ENCODE results near the gene CELF4.

Gene CELF4

DNA sequence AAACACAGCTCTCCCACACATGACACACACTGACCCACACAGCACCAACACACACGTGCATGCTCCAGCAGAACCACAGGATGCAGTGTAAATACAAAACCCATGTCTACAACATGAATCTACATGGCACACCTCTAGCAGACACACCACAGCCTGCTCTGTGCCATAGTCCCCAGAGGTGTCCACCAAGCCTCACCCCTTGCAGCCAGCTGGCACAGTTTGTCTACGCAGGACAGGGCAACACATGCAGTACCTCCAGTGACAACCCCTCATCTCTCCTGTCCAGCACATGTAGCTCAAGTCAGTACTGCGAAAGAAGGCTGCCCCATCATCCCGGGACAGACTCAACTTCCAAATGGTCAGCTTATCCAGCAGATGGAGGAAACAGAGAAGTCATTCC lies 18.9 kb downstream of the CELF4 start:
- DNase-seq, result no peak

DNA sequence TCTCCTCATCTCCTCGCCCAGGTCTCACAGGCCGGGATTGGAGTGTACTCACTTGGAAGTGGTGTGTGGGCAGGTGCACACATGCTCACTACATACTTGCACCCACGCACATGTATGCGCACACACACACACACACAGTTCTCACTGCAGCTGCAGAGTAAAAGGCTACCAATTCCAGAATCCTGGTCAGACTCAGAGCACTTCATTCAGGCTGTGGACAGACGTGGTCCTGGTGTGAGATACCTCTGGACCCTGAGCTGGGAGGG lies 19.4 kb downstream of the CELF4 start:
- no peak for DNase-seq

DNA sequence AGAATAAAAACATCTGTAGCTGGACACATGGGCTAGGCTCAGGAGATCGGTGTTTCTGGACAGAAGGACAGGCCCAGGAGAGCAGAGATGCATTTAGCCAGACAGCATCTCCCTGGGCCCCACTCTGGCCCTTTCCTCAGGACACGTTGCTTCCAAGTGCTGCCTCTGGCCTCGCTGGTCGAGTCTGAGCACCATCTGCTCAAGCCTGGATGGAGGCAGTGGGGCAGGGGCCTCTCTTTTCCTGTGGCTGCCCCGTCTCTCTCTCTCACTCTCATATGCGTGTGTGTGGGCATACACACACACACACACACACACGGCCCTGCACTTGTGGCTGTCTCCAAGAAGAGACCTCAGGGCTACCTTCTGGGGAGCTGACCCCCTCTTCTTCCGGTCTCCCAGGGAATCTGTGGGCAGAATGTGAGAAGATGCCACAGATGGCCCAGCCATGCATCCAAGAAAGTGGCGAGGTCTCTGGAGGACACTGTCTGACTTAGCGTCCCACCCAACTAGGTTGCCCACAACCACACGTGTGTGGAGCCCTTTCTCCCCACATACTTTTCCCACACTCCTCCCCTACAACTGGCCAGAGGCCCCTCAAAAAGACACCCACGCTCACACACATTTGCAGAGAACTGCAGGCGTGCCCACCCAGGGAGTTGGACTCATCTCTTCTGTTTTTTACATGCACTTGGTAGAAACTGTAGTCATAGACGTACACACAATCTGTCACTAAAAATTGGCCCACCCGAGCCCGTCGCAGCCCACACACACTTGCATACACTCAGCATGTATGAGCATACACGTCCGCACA lies 19.9 kb downstream of the CELF4 start:
- no peak for DNase-seq

DNA sequence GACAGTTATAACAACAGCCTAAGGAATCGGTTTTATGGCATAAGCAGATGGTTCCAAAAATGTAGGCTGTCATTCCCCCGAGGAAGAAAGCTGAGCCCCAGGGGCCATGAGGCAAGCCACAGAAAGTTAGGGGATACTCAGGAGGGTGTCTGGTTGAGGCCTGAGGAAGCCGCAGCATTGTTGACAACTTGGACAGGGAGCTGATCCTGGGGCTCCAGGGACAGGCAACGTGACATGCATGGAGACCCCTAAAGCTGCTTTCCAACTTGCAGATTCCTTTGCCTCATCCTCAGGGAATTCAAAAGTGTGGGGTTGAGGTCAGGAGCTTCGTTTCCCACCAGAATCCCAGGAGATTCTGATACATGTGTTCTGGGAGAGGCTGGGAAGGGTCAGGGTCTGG lies 20.9 kb downstream of the CELF4 start:
- no peak for DNase-seq

GRCh38 chr18:37544217-37544616 lies 21.4 kb downstream of the CELF4 start:
- no peak for DNase-seq

GRCh38 chr18:37543321-37543720 lies 22.3 kb downstream of the CELF4 start:
- DNase-seq, result no peak

DNA sequence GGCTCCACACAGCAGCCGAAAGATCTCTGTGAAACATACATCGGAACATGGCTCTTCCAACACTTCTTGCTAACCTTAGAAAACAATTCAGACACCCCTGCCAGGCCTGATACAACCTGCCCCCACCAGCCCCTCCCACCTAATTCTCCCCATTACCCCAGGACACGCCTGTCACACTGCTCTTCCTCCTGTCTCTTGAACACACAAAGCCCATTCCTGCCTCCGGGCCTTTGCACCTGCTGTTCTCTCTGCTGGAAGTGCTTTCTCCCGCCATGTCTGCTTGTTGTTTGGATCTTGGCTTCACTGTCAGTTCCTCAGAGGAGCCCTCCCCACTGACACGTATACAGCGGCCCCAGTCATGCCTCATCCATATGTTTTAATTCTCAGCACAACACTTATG lies 24.1 kb downstream of the CELF4 start:
- no peak for DNase-seq

DNA sequence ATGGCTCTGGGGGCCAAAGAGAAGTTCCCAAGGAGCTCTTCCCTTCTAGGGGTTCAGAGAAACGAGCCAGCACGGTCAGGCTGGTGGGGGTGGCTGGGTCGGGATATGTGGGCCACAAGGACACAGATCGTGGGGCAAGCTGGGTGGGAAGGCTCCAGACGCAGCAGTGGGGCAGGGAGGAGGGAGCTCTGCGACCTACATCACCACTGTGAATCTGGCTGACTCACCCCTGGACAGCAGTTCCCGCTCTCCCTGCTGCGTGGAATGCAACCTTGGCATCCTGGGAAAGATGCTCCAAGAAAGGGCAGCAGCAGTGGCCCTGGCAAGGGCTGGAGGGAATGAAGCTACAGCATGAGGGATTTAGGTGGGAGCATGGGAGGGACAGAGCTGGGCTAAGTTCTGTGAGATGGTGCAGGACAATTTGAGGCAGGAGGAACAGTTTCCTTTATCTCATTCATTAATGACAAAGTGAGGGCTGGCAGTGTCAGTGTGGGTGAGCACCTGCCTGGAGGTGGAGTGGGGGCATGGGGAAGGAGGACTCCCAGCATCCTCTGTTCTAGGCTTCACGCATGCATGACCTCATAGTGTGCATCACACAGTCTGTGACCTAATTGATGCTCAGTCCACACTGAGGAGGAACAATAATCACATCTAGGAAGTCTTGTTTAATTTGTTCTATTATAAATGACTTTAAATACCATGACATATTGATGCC lies 25.0 kb downstream of the CELF4 start:
- no peak for DNase-seq

DNA sequence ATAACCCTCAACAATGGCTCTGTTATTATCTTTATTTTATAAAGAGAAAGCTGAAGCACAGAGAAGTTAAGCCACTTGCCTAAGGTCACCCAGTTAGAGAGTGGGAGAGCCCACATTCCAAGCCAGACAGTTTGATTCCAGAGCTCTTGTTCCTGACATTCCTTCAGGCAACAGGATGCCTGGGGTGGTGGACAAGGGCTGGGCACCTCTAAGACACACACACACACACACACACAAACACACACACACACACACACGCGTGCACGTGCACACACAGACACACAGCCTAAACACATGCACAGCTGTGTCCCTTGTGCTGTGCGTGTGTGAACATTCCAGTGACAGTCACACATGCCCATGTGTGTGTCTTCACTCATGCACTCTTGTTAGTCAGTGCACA lies 26.4 kb downstream of the CELF4 start:
- DNase-seq, result no peak

DNA sequence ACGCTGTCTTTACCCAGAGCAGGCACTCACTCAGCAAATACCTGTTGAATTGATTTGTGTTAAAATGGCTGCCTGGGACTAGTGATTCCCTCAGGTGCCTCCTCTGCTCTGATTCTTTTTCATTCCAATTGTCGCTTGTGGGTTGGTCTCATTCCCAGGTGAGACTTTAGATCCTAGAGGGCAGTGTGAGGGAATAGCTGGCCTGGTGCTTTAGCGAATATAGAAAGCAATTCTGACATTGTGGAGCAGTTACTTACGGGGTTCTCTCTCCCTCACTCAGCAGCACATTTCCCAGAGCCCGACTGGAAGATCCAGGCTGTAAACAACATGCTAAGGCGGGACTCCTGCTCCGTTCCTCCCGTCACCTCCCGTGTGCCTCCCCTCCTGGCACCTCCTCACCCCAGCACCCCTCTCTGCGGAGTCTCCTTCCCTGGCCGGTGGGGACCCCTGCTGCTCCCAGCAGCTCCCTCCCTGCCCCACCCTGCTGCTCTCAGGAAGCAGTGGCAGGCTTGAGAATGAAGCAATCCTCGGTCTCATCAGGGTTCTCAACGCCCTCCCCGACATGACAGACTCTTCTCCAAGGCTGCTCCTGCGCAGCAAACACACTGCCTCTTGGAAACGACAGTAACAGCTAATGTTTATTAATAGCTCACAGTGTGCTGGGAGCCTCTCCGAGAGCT lies 26.9 kb downstream of the CELF4 start:
- DNase-seq, result no peak

- peak in 1 of 2 experiments; percentile 23 for DNase-seq
Measured at GRCh38 chr18:37537868-37538525, 27.6 kb downstream of the CELF4 start.

- DNase-seq, result no peak
Measured at GRCh38 chr18:37536656-37537055, 28.9 kb downstream of the CELF4 start.

DNA sequence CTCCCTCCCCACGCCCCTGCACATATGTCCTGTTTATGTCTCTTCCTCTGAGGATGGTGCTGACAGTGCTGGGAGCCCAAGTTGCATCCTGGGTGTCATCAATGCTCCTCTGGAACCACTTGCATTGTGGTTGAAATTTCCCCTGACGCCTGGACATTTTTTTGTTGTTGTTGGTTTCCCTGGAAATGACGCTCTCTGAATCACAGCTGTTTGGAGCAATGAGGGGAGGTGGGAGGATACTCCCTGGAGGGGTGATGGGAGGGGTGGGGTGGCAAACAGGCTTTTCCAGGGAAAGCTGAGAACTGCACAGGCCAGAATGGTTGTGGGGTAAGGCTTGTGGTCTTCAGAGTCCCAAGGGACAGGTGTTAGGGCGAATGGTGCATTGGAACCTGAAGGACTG lies 29.6 kb downstream of the CELF4 start:
- no peak for DNase-seq

DNA sequence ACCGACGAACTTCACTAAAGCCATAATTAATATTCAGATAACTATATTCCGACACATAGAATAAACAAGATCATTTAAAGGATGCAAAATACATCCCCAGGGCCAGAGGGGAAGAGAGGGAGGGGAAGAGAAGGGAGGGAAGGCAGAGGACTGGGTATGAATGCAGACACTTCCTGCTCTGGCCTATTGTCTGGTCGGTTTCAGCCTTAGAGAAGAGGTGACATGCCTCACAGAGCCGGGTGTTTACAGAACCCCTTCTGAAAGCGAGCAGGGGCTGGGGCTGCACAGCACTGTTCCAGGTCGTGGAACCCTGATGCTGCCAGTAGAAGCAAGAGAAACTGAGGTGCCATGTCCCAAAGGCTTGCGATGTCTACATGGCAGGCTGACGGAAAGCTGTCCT lies 31.0 kb downstream of the CELF4 start:
- no peak for DNase-seq

DNA sequence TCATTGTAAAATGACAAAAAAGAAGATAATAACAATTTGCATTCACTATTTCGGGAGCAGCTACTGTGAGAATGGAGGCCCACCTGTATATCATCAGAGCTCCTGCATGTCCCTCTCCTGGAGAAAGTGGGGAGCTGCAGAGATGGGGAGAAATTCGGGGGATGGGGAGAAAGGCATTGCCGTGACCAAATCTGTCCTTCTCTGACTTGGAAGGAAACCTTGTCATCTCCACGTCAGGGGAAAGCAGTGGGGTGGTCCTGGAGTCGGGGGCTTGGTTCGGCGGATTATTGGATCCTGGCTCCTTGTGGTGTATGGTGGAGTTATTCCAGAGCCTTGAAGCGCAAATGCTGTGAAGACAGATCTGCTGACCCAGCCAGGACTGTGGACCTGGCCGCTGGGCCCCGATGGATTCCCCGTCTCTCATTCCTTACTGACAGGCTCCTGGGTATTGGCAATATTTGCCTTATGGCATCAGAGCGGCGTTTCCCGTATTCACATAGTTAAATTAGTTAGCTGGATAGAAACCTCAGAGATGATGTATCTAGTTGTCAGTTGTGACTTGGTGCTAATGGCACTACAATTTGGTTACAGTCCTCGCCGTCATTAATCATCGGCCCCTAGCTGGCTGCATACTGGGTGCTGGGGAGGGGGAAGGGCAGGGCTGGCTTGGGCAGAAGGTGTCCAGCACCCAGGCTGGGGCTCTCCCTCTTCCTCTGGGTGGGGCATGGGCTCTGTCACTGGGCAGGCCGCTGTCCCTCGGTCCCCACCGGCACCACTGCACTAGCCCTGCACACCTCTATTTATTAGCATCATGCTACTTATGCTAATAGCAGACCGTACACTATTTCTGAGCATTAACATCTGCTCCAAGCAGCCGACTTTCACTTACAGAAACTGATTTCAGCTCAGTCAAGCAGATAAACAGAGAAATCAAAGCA lies 31.7 kb downstream of the CELF4 start:
- no peak for DNase-seq

- DNase-seq, result no peak
Measured at GRCh38 chr18:37532917-37533316, 32.7 kb downstream of the CELF4 start.

DNA sequence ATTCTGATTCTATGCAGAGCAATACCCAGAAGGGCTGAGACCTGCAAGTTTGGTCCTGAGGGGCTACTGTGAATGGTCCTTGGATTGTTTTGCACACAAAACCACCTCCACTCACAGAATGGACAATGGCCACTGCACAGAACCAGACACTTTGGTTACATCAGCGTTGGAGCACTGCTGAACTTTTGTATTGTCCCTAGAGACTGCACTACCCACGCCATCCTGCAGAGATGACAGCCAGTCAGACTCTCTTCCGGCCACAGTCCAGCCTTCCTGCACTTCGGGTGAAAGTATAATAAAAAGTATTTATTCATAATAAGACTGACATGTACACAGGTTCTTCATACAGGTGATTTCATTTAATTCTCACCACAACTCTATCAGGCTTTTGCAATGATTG lies 35.7 kb downstream of the CELF4 start:
- DNase-seq, result no peak

DNA sequence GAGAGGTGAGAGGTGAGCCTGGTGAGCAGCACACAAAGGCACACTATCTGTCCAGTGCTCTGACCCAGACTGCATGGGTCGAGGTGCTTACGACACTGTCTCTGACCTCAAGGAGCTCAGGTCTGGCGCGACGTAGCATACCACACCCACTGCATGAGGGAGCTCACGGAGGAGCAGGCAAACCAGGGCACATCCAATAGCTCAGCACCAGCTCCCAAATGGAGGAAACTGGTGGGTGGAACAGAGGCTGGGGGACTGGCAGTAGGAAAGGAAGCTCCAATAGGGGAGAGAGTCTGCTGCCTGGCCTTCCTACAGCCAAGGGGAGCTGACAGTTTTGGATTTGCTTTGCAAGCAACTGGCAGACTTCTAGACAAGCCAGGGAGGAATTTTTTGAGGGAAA lies 36.3 kb downstream of the CELF4 start:
- no peak for DNase-seq

DNA sequence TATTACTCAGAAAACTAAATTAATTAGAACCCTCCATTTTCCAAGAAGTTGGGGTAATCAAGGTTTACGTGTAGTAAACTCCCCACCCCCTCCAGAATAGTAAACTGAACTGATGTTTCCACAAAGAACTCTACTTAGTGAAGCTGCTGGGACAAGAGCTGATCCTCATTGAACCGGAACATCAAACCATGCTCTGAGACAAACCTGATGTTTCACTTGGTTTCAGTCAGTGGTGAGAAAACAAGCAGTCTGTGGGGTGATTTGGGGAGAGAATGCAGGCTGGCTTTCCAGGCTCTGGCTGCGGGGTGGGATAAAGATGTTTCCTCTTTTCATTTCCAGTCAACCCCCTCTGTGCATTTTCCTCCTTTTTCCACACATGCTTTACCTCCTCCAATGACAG lies 38.2 kb downstream of the CELF4 start:
- no peak for DNase-seq

DNA sequence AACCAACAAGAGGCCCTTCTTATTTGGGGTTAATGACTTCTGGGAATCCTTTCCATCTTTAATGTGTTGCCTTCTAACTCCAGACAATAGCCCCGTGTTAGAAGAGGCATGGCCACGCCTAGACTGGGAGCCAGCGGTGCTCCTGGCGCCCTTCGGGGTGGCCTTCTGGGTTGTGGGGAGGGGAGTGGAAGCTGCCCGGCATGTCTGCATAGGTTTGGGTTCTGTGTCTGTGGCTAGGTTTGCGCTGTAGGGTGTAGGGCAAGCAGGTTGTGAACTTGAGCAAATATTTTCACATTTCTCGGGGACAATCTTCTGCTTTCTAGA lies 40.4 kb downstream of the CELF4 start:
- DNase-seq, result no peak

GRCh38 chr18:37524498-37525261 lies 40.9 kb downstream of the CELF4 start:
- DNase-seq, result no peak

DNA sequence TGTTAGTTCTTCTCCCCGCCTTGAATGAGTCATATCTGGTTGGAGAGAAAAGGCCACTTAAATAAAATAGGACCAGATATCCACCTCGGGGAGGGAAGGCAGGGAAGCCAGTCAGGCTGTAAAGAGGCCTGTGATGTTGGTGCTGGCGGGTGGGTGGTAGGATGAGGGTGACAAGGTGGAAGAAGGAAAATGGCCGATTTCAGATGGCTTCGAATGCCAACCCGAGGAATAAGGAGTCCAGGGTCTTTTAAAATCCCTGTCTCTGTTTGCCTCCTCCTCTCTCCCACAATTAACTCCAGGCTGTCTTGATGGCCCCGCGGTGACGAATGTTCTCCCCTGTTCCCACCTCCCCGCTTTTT lies 41.5 kb downstream of the CELF4 start:
- DNase-seq, result no peak

Data from cerebellar nuclear complex (tissue), 1 donor.